Measurements from ENCODE around the gene NMNAT3. TPM values are rescaled to one million over a fixed set of nuclear protein-coding genes. Genes with fewer than 3 reads are reported as not detected.

The NMNAT3 gene
- total RNA-seq, 1 experiment from 2014 or later = 1.0 TPM

DNA sequence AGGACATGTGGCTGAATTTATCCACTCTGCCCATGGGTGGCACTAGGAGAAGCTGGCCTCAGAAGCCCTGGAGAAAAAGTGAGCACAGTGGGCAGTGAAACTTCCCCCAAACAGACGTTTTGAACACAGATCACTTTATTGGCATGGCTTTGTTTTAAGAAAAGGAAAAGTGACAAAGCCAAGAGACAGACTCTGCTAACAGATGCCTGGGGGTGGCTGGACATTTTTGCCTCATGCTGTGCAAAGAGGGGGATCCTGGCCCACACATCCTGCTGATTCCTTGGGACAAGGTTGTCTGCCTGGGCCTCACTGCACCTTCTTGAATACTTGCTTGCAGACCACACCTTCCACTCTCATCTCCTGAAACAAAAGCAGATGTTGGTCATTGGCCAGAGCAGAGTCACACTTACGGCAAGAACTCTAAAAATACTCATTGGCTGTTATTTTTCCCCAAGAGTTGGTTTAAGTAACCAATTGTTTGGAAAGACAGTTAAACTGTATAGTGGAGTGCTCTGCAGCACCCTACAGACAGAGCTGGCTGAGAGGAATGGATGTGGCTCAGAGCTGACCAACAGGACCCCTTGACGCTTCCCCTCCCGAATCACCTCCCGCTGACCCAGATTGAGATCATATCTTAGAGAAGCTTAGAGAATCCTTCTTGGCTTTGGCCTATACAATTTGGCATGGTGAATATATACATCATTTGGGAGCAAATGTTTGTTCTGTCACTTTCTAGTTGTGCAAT, 160.3 kb downstream of the NMNAT3 start:
- no peaks in the 10 kb centered on the region for H3K27me3 Mint-ChIP-seq (ENCODE audit: insufficient read depth, unreplicated experiment)
- no TSS peak for BruUV-seq (replicated peaks)
- intact Hi-C loops (cut with micrococcal nuclease) = no loop called here
- no peaks in the 10 kb centered on the region for H3K9me3 Mint-ChIP-seq (ENCODE audit: unreplicated experiment)
- CTCF ChIA-PET = interaction anchor here (0.5 to 2.1 kb wide), 3 partner anchors 21 to 698 kb away, joined by 3 to 6 read pairs (median 3); no protein-coding TSS in a partner anchor
- no peaks in the 10 kb centered on the region for H3K4me1 Mint-ChIP-seq (ENCODE audit: insufficient read depth, unreplicated experiment)
- H3K36me3 Mint-ChIP-seq (ENCODE audit: insufficient read depth, unreplicated experiment) = no peaks in the 10 kb centered on the region
- DNase-seq (ENCODE audit: unreplicated experiment) = no peak
- H3K4me3 Mint-ChIP-seq (ENCODE audit: unreplicated experiment) = no peak overlapping the region
- POLR2A ChIA-PET = no interaction called here
- TF ChIP-seq, protein P1, sequence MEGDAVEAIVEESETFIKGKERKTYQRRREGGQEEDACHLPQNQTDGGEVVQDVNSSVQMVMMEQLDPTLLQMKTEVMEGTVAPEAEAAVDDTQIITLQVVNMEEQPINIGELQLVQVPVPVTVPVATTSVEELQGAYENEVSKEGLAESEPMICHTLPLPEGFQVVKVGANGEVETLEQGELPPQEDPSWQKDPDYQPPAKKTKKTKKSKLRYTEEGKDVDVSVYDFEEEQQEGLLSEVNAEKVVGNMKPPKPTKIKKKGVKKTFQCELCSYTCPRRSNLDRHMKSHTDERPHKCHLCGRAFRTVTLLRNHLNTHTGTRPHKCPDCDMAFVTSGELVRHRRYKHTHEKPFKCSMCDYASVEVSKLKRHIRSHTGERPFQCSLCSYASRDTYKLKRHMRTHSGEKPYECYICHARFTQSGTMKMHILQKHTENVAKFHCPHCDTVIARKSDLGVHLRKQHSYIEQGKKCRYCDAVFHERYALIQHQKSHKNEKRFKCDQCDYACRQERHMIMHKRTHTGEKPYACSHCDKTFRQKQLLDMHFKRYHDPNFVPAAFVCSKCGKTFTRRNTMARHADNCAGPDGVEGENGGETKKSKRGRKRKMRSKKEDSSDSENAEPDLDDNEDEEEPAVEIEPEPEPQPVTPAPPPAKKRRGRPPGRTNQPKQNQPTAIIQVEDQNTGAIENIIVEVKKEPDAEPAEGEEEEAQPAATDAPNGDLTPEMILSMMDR (IDR thresholded peaks at IDR 0.05; ENCODE audit: unreplicated experiment) = no peak
- no peak overlapping the region for H3K27ac Mint-ChIP-seq (ENCODE audit: low read depth, unreplicated experiment)

DNA sequence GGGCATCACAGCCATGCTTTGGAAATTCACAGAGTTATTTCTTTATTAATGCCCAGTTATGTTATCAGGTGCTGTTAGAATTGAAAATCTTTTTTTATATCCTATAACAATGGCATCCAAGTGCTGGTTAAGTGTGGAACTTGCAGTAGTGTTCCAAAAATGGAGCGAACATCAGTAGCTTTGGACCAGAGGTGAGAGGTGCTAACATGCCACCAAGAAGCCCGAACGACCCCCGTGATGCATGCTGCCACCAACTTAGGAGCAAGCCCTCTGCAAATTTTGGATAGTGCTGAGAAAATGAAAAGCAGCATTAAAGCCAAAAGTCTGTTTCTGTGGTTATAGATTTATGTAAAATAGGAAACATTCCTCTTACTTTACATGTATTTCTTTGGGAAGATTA, 163.0 kb downstream of the NMNAT3 start:
- POLR2A ChIA-PET = no interaction called here
- Mint-ChIP-seq H3K36me3 (ENCODE audit: insufficient read depth, unreplicated experiment) (no peaks in the 10 kb centered on the region), H3K4me1 (ENCODE audit: insufficient read depth, unreplicated experiment) (no peaks in the 10 kb centered on the region), H3K27ac (ENCODE audit: low read depth, unreplicated experiment) (no peak overlapping the region), H3K9me3 (ENCODE audit: unreplicated experiment) (no peaks in the 10 kb centered on the region), H3K27me3 (ENCODE audit: insufficient read depth, unreplicated experiment) (no peaks in the 10 kb centered on the region), H3K4me3 (ENCODE audit: unreplicated experiment) (no peak overlapping the region)
- intact Hi-C loops (cut with micrococcal nuclease) = no loop called here
- no TSS peak for BruUV-seq (replicated peaks)
- CTCF ChIA-PET = no interaction called here
- TF ChIP-seq, protein P1 (IDR thresholded peaks at IDR 0.05; ENCODE audit: unreplicated experiment) = no peak
- DNase-seq (ENCODE audit: unreplicated experiment) = no peak

Other genes starting within 250 kb of the NMNAT3 start
- not detected in 2 replicates for gene RBP2, start 201.5 kb downstream of the NMNAT3 start, total RNA-seq (2022)
- not detected in 2 replicates for gene RBP1, start 138.2 kb downstream of the NMNAT3 start, total RNA-seq (2022)